WI38 (cell line): Measurements from ENCODE around the gene TMCO4.
A peak's percentile ranks its signal among the peaks of the same experiment; 100 is the strongest.

Source experiments
- H3K4me3 ChIP-seq: 2 replicates; pipeline ENCODE4 v1.5.1; 2011; ENCODE audit warnings: low read depth, mild to moderate bottlenecking, control low read depth, low read length
- TF ChIP-seq, protein P1 (sequence below): IDR thresholded peaks from 2 replicates; pipeline ENCODE4 v1.5.1; 2012; ENCODE audit warnings: low read depth, mild to moderate bottlenecking, control low read depth, low read length

TMCO4 gene

DNA sequence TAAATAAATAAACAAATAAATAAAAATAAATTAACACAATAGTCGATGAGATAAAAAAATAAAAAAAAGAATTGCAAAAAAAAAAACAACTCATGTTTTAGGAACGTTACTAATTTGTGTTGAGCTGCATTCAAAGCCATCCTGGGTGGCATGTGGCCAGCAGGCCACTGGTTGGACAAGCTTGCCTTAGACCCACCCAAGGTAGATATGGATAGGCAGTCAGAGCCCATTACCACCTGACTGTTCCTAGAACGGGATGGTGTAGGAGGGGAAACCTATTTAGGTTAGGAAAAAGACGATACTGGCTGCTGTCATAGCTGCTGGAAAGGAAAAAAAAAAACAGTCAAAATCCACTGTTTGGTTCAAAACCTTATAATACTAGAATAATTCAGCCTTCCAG, 94.3 kb downstream of the TMCO4 start:
- TF ChIP-seq, protein P1, sequence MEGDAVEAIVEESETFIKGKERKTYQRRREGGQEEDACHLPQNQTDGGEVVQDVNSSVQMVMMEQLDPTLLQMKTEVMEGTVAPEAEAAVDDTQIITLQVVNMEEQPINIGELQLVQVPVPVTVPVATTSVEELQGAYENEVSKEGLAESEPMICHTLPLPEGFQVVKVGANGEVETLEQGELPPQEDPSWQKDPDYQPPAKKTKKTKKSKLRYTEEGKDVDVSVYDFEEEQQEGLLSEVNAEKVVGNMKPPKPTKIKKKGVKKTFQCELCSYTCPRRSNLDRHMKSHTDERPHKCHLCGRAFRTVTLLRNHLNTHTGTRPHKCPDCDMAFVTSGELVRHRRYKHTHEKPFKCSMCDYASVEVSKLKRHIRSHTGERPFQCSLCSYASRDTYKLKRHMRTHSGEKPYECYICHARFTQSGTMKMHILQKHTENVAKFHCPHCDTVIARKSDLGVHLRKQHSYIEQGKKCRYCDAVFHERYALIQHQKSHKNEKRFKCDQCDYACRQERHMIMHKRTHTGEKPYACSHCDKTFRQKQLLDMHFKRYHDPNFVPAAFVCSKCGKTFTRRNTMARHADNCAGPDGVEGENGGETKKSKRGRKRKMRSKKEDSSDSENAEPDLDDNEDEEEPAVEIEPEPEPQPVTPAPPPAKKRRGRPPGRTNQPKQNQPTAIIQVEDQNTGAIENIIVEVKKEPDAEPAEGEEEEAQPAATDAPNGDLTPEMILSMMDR, result no peak
- H3K4me3 ChIP-seq, result no peak overlapping the region

DNA sequence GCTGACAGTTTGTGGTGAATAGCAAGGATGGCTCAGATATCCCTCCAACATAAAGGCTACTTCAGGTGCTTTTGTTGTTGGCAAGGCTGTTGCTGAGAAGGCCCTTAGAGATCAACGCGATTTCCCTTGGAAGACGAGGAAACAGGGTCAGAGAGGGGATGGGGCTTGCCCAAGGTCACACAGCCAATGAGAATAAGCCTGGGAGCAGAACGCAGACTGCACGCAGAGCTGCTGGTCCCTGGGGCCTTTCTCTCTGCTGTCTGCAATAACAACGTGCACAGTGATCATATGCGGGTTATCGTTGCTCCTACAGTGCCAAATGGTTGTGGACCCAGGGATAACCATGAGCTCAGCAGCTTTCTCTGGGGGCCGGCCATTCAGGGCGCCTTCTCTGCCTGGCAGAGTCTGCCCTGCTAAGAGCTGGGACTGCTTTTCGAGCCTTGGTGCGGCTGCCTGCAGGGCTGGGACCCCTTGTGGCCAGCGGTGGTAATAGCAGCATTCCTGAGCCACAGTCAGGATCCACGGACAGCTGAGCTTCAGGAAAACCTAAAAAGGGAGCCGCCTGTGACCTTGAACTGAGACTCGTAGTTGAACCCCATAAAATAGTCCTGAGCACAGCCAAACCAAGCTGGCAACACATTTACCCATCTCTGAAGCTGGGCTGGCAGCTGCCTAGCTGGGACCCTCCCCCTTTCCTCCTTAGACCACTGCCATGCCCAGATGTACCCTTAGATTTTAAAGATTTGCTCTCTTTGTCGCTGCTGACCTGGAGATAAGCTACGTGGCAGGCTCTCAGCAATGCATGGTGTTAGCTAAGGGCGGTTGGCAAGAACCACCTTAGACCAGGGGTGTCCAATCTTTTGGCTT, 95.2 kb downstream of the TMCO4 start:
- H3K4me3 ChIP-seq, result no peak overlapping the region
- TF ChIP-seq, protein P1, result peak; percentile 93

DNA sequence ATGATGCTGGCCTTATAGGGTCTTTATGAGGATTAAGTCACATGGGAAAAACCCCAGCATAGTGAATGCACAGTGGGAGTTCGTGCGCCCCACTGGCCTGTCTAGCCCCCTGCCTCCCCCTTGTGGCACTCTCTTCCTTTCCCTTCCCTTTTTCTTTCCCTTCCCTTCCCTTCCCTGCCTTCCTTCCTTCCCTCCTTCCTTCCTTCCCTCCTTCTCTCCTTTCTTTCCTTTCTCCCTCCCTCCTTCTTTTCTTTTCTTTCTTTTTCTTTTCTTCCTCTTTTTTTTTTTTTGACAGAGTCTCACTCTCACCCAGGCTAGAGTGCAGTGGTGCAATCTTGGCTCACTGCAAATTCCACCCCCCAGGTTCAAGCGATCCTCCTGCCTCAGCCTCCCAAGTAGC, 96.4 kb downstream of the TMCO4 start:
- TF ChIP-seq, protein P1, result no peak
- no peak overlapping the region for H3K4me3 ChIP-seq

DNA sequence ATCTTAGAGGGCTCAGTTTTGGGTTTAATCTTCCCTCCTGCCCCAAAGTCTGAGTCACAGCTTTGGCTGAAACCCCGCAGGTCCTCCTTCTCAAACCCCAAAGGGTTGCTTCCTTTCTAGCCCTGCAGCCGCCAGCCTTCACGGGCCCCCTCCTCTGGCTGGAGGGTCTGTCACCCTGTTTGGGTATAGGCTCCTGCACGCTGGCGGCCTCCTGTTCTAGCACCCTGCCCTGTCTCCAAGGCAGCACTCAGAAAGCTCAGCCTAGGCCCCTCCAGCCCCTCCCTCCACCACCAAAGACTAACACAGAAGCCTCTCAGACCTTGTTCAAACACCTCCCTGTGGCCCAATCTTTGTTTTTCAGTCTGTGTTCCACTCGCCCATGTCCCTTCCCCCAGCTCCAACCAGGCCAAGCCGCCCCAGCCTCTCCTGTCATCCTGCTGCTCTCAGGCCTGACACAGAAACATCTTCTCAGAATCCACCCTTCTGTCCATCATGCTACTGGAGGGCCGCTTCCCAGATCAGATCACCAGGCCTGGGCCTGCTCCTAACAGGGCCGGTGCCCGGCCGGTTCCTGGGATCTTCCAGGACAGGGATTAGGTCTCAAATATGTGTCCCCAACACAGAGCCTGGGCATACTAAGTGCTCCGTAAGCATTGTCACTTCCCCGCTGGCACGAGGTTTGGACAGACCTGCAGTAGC, 99.5 kb downstream of the TMCO4 start:
- H3K4me3 ChIP-seq, result no peak overlapping the region
- TF ChIP-seq, protein P1, result no peak

DNA sequence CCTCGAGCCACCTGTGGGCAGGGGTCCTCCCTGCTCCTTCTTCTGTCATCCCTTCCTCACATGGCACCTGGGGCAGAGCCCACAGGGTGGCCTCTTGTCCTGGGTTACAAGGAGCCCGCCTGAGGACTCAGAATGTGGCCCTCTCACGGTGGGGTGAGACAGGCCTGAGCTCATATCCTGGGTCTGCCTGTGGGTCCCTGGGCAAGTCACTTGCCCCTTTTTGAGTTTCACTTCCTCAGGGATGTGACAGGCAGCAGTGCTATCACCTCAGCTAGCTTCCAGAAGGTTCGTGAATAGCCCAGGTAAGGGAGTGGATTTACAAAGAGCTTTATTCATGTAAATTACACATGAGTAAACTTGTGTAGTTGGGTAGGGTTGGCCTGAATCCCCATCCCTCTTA, 101.5 kb downstream of the TMCO4 start:
- H3K4me3 ChIP-seq, result no peak overlapping the region
- TF ChIP-seq, protein P1, result no peak

DNA sequence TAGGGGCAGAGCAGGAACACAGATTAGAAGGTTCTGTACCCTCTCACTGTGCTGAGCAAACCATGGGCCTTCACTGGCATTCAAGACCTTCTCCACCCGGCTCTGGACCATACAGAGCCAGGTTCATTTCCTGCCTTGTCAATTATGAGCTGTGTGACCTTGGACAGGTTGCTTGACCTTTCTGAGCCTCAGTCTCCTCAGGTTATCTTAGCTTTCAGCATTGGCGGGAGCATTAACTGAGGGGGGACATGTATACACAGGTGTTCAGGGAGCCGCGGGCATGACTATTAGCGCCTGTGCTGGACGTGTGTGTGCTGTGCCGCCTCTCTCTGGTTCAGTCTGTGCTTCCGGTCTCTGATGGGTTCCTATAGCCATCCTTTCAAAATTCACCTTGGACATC, 102.9 kb downstream of the TMCO4 start:
- TF ChIP-seq, protein P1, result no peak
- no peak overlapping the region for H3K4me3 ChIP-seq

DNA sequence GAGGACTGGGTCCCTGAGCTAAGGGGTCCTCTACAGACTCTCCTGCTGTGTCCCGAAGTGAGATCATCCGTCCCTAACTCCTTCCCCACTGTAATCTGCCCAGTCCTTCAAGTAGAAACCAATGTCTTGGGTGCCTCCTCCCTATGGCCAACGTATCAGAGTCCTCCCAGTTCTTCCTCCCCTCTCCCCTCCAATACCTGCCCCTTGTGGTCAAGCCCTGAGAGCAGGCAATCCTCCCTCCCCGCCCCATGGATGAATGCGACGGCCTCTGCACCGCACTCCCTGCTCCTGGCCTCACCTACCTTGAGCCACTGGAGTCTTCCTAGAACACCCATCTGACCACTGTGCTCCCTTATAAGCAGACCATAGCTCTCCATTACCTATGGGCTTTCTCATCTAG, 103.9 kb downstream of the TMCO4 start:
- TF ChIP-seq, protein P1, result no peak
- no peak overlapping the region for H3K4me3 ChIP-seq
